RWPE1 (cell line): ENCODE data around the gene EIF4EBP3.
A peak's percentile ranks its signal among the peaks of the same experiment; 100 is the strongest.

ENCODE experiments used
- CTCF ChIA-PET: fragments of 350-600 bp; sonication (Branson Sonifier 250); formaldehyde crosslinking; extraction: SDS; loops from one replicate; lab custom pipeline; 2021; lab: Yijun Ruan, JAX
- POLR2A ChIA-PET: fragments of 400-600 bp; formaldehyde crosslinking; extraction: SDS; loops from one replicate; lab custom pipeline; 2020; ENCODE audit warnings: antibody characterized with exemption; ENCODE audit not compliant: low non-redundant PET; lab: Yijun Ruan, JAX
- DNase-seq: peaks from one replicate; pipeline ENCODE4 v3.0.0; 2012; ENCODE audit warnings: low spot score
- H3K27ac ChIP-seq: fragments of 450-650 bp; 2 replicates; pipeline ENCODE4 v1.5.1; 2017
- CTCF ChIP-seq: fragments of 450-650 bp; conservative IDR thresholded peaks from 2 replicates; pipeline ENCODE4 v1.5.1; 2017; ENCODE audit warnings: low read depth, mild to moderate bottlenecking

Gene EIF4EBP3

DNA sequence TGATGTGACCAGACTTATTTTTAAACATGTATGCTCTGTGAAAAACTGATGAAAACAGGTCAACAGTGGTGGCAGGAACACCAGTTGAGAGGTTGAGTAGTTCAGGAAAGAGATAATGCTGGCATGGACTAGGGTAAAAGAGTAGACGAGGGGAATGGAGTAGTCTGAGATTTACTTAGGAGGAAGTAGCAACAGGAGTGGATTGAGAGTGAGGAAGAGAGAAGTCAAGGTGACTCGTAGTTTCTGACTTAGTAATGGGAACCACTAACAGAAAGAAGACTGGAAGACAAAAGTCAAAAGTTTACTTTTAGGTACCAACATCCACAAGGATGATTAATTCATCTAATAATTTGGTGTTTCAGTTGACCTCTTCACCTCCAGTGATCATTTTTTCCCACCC lies 6.2 kb downstream of the EIF4EBP3 start:
- ChIA-PET POLR2A (no interaction called here), CTCF (interaction anchor here (0.6 to 1.0 kb wide), 2 partner anchors 11 to 82 kb away, joined by 4 to 5 read pairs; no protein-coding TSS in a partner anchor)
- no peak for TF ChIP-seq CTCF
- H3K27ac ChIP-seq: no peak overlapping the region
- no peak for DNase-seq

- POLR2A ChIA-PET: no interaction called here
- CTCF ChIA-PET: interaction anchor here (0.6 kb wide), 1 partner anchor 711 kb away, joined by 3 read pairs; no protein-coding TSS in a partner anchor
- DNase-seq: peak; percentile 37
- H3K27ac ChIP-seq: no peak overlapping the region
- no peak for TF ChIP-seq CTCF
Measured at GRCh38 chr5:140554454-140554853, 7.0 kb downstream of the EIF4EBP3 start.

- H3K27ac ChIP-seq: no peak overlapping the region
- ChIA-PET CTCF (no interaction called here), POLR2A (interaction anchor here (0.7 kb wide), 1 partner anchor 16 kb away, joined by 5 read pairs; no protein-coding TSS in a partner anchor)
- no peak for TF ChIP-seq CTCF
- no peak for DNase-seq
Measured at GRCh38 chr5:140555747-140556312, 8.4 kb downstream of the EIF4EBP3 start.

- DNase-seq: no peak
- H3K27ac ChIP-seq: no peak overlapping the region
Measured at GRCh38 chr5:140556438-140556837, 9.0 kb downstream of the EIF4EBP3 start.

DNA sequence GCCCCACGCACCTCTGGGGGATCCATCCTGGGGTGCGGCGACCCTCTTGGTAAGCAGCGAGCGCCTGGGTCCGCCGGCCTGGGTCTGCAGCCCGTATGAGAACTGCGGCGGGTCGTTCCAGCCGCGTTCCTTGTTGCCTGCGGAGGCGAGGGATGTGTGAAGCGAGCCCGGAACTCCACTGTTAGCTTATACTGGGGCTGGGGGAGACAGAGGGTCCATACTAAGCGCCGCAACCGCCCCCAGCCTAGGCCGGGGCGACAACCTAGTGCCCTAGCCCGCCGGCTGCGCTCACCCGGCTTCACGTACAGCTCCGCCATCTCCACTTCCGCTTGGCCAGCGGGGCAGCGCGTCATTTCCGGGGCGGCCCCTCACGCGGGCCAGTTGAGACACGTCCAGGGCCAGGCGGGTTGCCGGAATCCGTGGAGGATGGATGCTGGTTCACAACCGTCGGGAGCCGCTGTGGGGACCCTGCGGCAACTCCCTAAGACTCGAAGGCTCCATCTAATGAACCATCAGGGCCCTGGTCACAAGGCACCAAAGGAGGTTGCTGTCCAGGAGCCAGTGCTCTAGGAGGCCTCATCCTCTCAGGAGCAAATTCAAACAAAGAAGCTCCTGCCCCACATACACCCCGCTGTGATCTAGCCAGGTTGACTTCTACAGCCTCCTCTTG lies 9.8 kb downstream of the EIF4EBP3 start, which contains the start of gene SRA1:
Gene SRA1 (minus strand): TSS at position 338 of the 670 bp plus-strand sequence. CDS start 21 bp downstream, at position 317.
- CTCF ChIA-PET: interaction anchor here (0.7 to 2.2 kb wide), 4 partner anchors 9 to 1198 kb away, joined by 3 to 10 read pairs (median 6); partner anchors contain the start of genes EIF4EBP3, IK, NDUFA2 and TMCO6
- H3K27ac ChIP-seq: peak within 1 kb of the TSS; percentile 72

More at GRCh38 chr5:140556438-140556837, 9.0 kb downstream of the EIF4EBP3 start:
- ChIA-PET POLR2A (interaction anchor here (0.7 kb wide), 1 partner anchor 15 kb away, joined by 5 read pairs; no protein-coding TSS in a partner anchor), CTCF (no interaction called here)
- no peak for TF ChIP-seq CTCF

More for the DNA sequence above, 9.8 kb downstream of the EIF4EBP3 start, which contains the start of gene SRA1:
- POLR2A ChIA-PET: interaction anchor here (0.9 to 1.5 kb wide), 4 partner anchors 9 to 90 kb away, joined by 3 to 10 read pairs (median 6); partner anchors contain the start of genes EIF4EBP3, IK and NDUFA2
- no peak for TF ChIP-seq CTCF
- peak; percentile 97 for DNase-seq
